ENCODE results near the gene GYS2. TPM values are rescaled to one million over a fixed set of nuclear protein-coding genes. Genes with fewer than 3 reads are reported as not detected.

GYS2 gene
- total RNA-seq, 1 experiment from 2014 or later, result 0.47 TPM

GRCh38 chr12:21607701-21608100 is 3.1 kb upstream of the GYS2 start:
- peak; percentile 26 for DNase-seq (ENCODE audit: unreplicated experiment)

GRCh38 chr12:21606175-21606574 is 1.5 kb upstream of the GYS2 start:
- Mint-ChIP-seq H3K36me3 (ENCODE audit: insufficient read depth, unreplicated experiment) (no peaks in the 10 kb centered on the region), H3K4me3 (ENCODE audit: unreplicated experiment) (no peak overlapping the region), H3K4me1 (ENCODE audit: insufficient read depth, unreplicated experiment) (no peaks in the 10 kb centered on the region), H3K27me3 (ENCODE audit: insufficient read depth, unreplicated experiment) (no peaks in the 10 kb centered on the region), H3K27ac (ENCODE audit: low read depth, unreplicated experiment) (no peak overlapping the region), H3K9me3 (ENCODE audit: unreplicated experiment) (no peaks in the 10 kb centered on the region)
- BruUV-seq (replicated peaks), result no TSS peak
- no peak for DNase-seq (ENCODE audit: unreplicated experiment)
- intact Hi-C loops (cut with micrococcal nuclease), result loop anchor here (10.0 kb wide), 1 partner anchor 379 kb away; no protein-coding TSS in a partner anchor
- TF ChIP-seq, protein P1, sequence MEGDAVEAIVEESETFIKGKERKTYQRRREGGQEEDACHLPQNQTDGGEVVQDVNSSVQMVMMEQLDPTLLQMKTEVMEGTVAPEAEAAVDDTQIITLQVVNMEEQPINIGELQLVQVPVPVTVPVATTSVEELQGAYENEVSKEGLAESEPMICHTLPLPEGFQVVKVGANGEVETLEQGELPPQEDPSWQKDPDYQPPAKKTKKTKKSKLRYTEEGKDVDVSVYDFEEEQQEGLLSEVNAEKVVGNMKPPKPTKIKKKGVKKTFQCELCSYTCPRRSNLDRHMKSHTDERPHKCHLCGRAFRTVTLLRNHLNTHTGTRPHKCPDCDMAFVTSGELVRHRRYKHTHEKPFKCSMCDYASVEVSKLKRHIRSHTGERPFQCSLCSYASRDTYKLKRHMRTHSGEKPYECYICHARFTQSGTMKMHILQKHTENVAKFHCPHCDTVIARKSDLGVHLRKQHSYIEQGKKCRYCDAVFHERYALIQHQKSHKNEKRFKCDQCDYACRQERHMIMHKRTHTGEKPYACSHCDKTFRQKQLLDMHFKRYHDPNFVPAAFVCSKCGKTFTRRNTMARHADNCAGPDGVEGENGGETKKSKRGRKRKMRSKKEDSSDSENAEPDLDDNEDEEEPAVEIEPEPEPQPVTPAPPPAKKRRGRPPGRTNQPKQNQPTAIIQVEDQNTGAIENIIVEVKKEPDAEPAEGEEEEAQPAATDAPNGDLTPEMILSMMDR (IDR thresholded peaks at IDR 0.05; ENCODE audit: unreplicated experiment), result no peak
- CTCF ChIA-PET, result interaction anchor here (0.5 to 3.4 kb wide), 7 partner anchors 27 to 400 kb away, joined by 3 to 29 read pairs (median 3); no protein-coding TSS in a partner anchor
- POLR2A ChIA-PET, result no interaction called here

More at GRCh38 chr12:21607701-21608100, 3.1 kb upstream of the GYS2 start:
- no peaks in the 10 kb centered on the region for H3K4me1 Mint-ChIP-seq (ENCODE audit: insufficient read depth, unreplicated experiment)
- BruUV-seq (replicated peaks), result no TSS peak
- TF ChIP-seq, protein P1 (IDR thresholded peaks at IDR 0.05; ENCODE audit: unreplicated experiment), result peak; percentile 10
- H3K9me3 Mint-ChIP-seq (ENCODE audit: unreplicated experiment), result no peaks in the 10 kb centered on the region
- H3K4me3 Mint-ChIP-seq (ENCODE audit: unreplicated experiment), result no peak overlapping the region
- intact Hi-C loops (cut with micrococcal nuclease), result loop anchor here (1.0 to 10.0 kb wide), 2 partner anchors 73 to 377 kb away; no protein-coding TSS in a partner anchor
- POLR2A ChIA-PET, result no interaction called here
- no peak overlapping the region for H3K27ac Mint-ChIP-seq (ENCODE audit: low read depth, unreplicated experiment)
- no peaks in the 10 kb centered on the region for H3K27me3 Mint-ChIP-seq (ENCODE audit: insufficient read depth, unreplicated experiment)
- CTCF ChIA-PET, result interaction anchor here (0.6 to 3.9 kb wide), 6 partner anchors 43 to 380 kb away, joined by 3 to 51 read pairs (median 3); no protein-coding TSS in a partner anchor
- H3K36me3 Mint-ChIP-seq (ENCODE audit: insufficient read depth, unreplicated experiment), result no peaks in the 10 kb centered on the region

GRCh38 chr12:21602774-21603173 is 1.9 kb downstream of the GYS2 start:
- Mint-ChIP-seq H3K27me3 (ENCODE audit: insufficient read depth, unreplicated experiment) (no peaks in the 10 kb centered on the region), H3K27ac (ENCODE audit: low read depth, unreplicated experiment) (no peak overlapping the region), H3K4me3 (ENCODE audit: unreplicated experiment) (no peak overlapping the region), H3K36me3 (ENCODE audit: insufficient read depth, unreplicated experiment) (no peaks in the 10 kb centered on the region), H3K9me3 (ENCODE audit: unreplicated experiment) (no peaks in the 10 kb centered on the region), H3K4me1 (ENCODE audit: insufficient read depth, unreplicated experiment) (no peaks in the 10 kb centered on the region)
- ChIA-PET POLR2A (no interaction called here), CTCF (interaction anchor here (1.0 kb wide), 1 partner anchor 12 kb away, joined by 3 read pairs; no protein-coding TSS in a partner anchor)
- no peak for DNase-seq (ENCODE audit: unreplicated experiment)
- no TSS peak for BruUV-seq (replicated peaks)
- TF ChIP-seq, protein P1 (IDR thresholded peaks at IDR 0.05; ENCODE audit: unreplicated experiment), result no peak
- intact Hi-C loops (cut with micrococcal nuclease), result loop anchor here (10.0 kb wide), 1 partner anchor 382 kb away; no protein-coding TSS in a partner anchor

GRCh38 chr12:21600196-21600595 is 4.5 kb downstream of the GYS2 start:
- TF ChIP-seq, protein P1 (IDR thresholded peaks at IDR 0.05; ENCODE audit: unreplicated experiment), result no peak
- H3K4me3 Mint-ChIP-seq (ENCODE audit: unreplicated experiment), result no peak overlapping the region
- H3K9me3 Mint-ChIP-seq (ENCODE audit: unreplicated experiment), result no peaks in the 10 kb centered on the region

More at GRCh38 chr12:21600196-21600595, 4.5 kb downstream of the GYS2 start:
- Mint-ChIP-seq H3K27ac (ENCODE audit: low read depth, unreplicated experiment) (no peak overlapping the region), H3K27me3 (ENCODE audit: insufficient read depth, unreplicated experiment) (no peaks in the 10 kb centered on the region), H3K4me1 (ENCODE audit: insufficient read depth, unreplicated experiment) (no peaks in the 10 kb centered on the region), H3K36me3 (ENCODE audit: insufficient read depth, unreplicated experiment) (no peaks in the 10 kb centered on the region)
- ChIA-PET POLR2A (interaction anchor here (1.0 kb wide), 1 partner anchor 9 kb away, joined by 3 read pairs; no protein-coding TSS in a partner anchor), CTCF (interaction anchor here (0.8 to 1.0 kb wide), 2 partner anchors 84 to 103 kb away, joined by 3 to 4 read pairs; no protein-coding TSS in a partner anchor)
- intact Hi-C loops (cut with micrococcal nuclease), result loop anchor here (10.0 kb wide), 1 partner anchor 385 kb away; no protein-coding TSS in a partner anchor
- DNase-seq (ENCODE audit: unreplicated experiment), result no peak
- BruUV-seq (replicated peaks), result no TSS peak

Data from MCF 10A (cell line).